Measurements from ENCODE around the gene CNTNAP4.

- TF ChIP-seq, protein P1, sequence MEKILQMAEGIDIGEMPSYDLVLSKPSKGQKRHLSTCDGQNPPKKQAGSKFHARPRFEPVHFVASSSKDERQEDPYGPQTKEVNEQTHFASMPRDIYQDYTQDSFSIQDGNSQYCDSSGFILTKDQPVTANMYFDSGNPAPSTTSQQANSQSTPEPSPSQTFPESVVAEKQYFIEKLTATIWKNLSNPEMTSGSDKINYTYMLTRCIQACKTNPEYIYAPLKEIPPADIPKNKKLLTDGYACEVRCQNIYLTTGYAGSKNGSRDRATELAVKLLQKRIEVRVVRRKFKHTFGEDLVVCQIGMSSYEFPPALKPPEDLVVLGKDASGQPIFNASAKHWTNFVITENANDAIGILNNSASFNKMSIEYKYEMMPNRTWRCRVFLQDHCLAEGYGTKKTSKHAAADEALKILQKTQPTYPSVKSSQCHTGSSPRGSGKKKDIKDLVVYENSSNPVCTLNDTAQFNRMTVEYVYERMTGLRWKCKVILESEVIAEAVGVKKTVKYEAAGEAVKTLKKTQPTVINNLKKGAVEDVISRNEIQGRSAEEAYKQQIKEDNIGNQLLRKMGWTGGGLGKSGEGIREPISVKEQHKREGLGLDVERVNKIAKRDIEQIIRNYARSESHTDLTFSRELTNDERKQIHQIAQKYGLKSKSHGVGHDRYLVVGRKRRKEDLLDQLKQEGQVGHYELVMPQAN (conservative IDR thresholded peaks at IDR 0.05), result no peak
- TF ChIP-seq POLR2AphosphoS5 (IDR thresholded peaks at IDR 0.05; ENCODE audit: low read length) (no peak), CHD1 (IDR thresholded peaks at IDR 0.05; ENCODE audit: low read depth, low read length) (no peak), POLR2A (IDR thresholded peaks at IDR 0.05; ENCODE audit: low read depth, low read length) (no peak), SP1 (IDR thresholded peaks at IDR 0.05; ENCODE audit: low read depth, low read length) (no peak), CTCF (IDR thresholded peaks at IDR 0.05 in 2 of 3, conservative IDR thresholded peaks at IDR 0.05 in 1 of 3; ENCODE audit: control insufficient read depth in 2 of 3, extremely low read depth in 1 of 3, insufficient read depth in 1 of 3, low read depth in 3 of 3, low read length in 3 of 3) (no peak), WRNIP1 (IDR thresholded peaks at IDR 0.05; ENCODE audit: borderline replicate concordance, low read depth, low read length) (no peak), HCFC1 (IDR thresholded peaks at IDR 0.05; ENCODE audit: low read length) (no peak), CHD2 (IDR thresholded peaks at IDR 0.05; ENCODE audit: borderline replicate concordance, low read depth, low read length) (no peak), NRF1 (conservative IDR thresholded peaks at IDR 0.05; ENCODE audit: low read depth, low read length) (no peak), FOS (IDR thresholded peaks at IDR 0.05; ENCODE audit: borderline replicate concordance, extremely low read depth, insufficient read length) (no peak), NBN (IDR thresholded peaks at IDR 0.05) (no peak), GABPA (IDR thresholded peaks at IDR 0.05; ENCODE audit: low read depth) (no peak), RAD21 (IDR thresholded peaks at IDR 0.05; ENCODE audit: insufficient read depth, low read depth, low read length) (no peak)
Observed at GRCh38 chr16:76351441-76351840, 74.2 kb downstream of the CNTNAP4 start.

Measured in GM12878 (cell line).